CD14-positive monocyte (primary cell): ENCODE results near the gene FRS3. TPM values are rescaled to one million over a fixed set of nuclear protein-coding genes. Genes with fewer than 3 reads are reported as not detected.

Experiments
- DNase-seq, 3 donors: peaks; one replicate each; pipeline ENCODE4 v3.0.0-alpha.2; 2011 to 2022
- H2AFZ ChIP-seq: 2 replicates; pipeline ENCODE4 v1.6.0; 2012; ENCODE audit warnings: mild to moderate bottlenecking, low read depth, low read length, inconsistent platforms; ENCODE audit not compliant: insufficient read depth, poor library complexity, severe bottlenecking
- H3K27ac ChIP-seq, 2 donors: 1 replicate in 1 of 2; 2 replicates in 1 of 2; pipeline ENCODE4 v1.5.1; 2012 to 2013; ENCODE audit warnings: low read length in 2 of 2, control low read depth in 1 of 2, inconsistent platforms in 1 of 2, low read depth in 1 of 2, mild to moderate bottlenecking in 1 of 2
- H3K27me3 ChIP-seq, 2 donors: one replicate each; pipeline versions ENCODE4 v1.6.0 to v1.6.1; 2011 to 2013; ENCODE audit warnings: low read length in 2 of 2; ENCODE audit not compliant: control insufficient read depth in 2 of 2, insufficient read depth in 2 of 2
- H3K36me3 ChIP-seq, 2 donors: replicated peaks in 1 of 2; 1 replicate in 1 of 2; 2 replicates in 1 of 2; pipeline versions ENCODE4 v1.5.1 to v1.6.1; 2012 to 2013; ENCODE audit warnings: low read length in 2 of 2, control low read depth in 1 of 2, inconsistent platforms in 1 of 2, mild to moderate bottlenecking in 1 of 2; ENCODE audit not compliant: insufficient read depth in 2 of 2, control insufficient read depth in 1 of 2
- H3K4me1 ChIP-seq, 2 donors: 1 replicate in 1 of 2; 2 replicates in 1 of 2; pipeline versions ENCODE4 v1.5.1 to v1.6.1; 2012 to 2013; ENCODE audit warnings: low read length in 2 of 2, control low read depth in 1 of 2, inconsistent platforms in 1 of 2, mild to moderate bottlenecking in 1 of 2, moderate library complexity in 1 of 2; ENCODE audit not compliant: insufficient read depth in 2 of 2, control insufficient read depth in 1 of 2
- H3K4me2 ChIP-seq: replicated peaks from 2 replicates; pipeline ENCODE3; 2012; ENCODE audit warnings: low read length, moderate library complexity, mild to moderate bottlenecking; ENCODE audit not compliant: poor library complexity, severe bottlenecking; ENCODE audit errors: extremely low read depth
- H3K4me3 ChIP-seq, 3 experiments: fragments of 200-600 bp in 1 of 3; sonication (generic) in 1 of 3; replicated peaks in 1 of 3; 1 replicate in 2 of 3; 2 replicates in 1 of 3; pipeline ENCODE4 v1.5.1; 2011 to 2013; ENCODE audit warnings: low read length in 3 of 3, mild to moderate bottlenecking in 3 of 3, control low read depth in 2 of 3, low read depth in 2 of 3, inconsistent platforms in 1 of 3, moderate library complexity in 1 of 3
- H3K79me2 ChIP-seq: 2 replicates; pipeline ENCODE4 v1.6.0; 2012; ENCODE audit warnings: mild to moderate bottlenecking, control low read depth, inconsistent platforms, low read length, moderate library complexity; ENCODE audit not compliant: insufficient read depth
- H3K9ac ChIP-seq: 2 replicates; pipeline ENCODE4 v1.6.0; 2017; ENCODE audit warnings: low read length, mild to moderate bottlenecking; ENCODE audit not compliant: insufficient read depth, poor library complexity, severe bottlenecking
- H3K9me3 ChIP-seq, 2 donors: replicated peaks in 1 of 2; 1 replicate in 1 of 2; 2 replicates in 1 of 2; pipeline versions ENCODE4 v1.5.1 to v1.6.1; 2012 to 2013; ENCODE audit warnings: low read length in 2 of 2, control low read depth in 1 of 2; ENCODE audit not compliant: control insufficient read depth in 1 of 2, insufficient read depth in 1 of 2
- H4K20me1 ChIP-seq: 2 replicates; pipeline ENCODE4 v1.6.0; 2012; ENCODE audit warnings: mild to moderate bottlenecking, low read length, control low read depth, moderate library complexity; ENCODE audit not compliant: insufficient read depth
- H3K27ac Mint-ChIP-seq, 7 donors: one replicate each; pipeline ENCODE4 v1.8.0; 2020; ENCODE audit warnings: mild to moderate bottlenecking in 7 of 7, mixed read lengths in 7 of 7, moderate library complexity in 6 of 7, inconsistent platforms in 2 of 7
- H3K27me3 Mint-ChIP-seq, 3 donors: one replicate each; pipeline ENCODE4 v1.8.0; 2021 to 2022; ENCODE audit warnings: low read depth in 3 of 3, mild to moderate bottlenecking in 3 of 3, mixed read lengths in 3 of 3, moderate library complexity in 3 of 3, inconsistent platforms in 1 of 3
- H3K36me3 Mint-ChIP-seq, 2 donors: one replicate each; pipeline ENCODE4 v1.8.0; 2020; ENCODE audit warnings: mixed read lengths in 2 of 2, inconsistent platforms in 1 of 2, mild to moderate bottlenecking in 1 of 2
- H3K4me1 Mint-ChIP-seq: one replicate; pipeline ENCODE4 v1.8.0; 2020; ENCODE audit warnings: mild to moderate bottlenecking, mixed read lengths
- H3K4me3 Mint-ChIP-seq, 2 donors: one replicate each; pipeline ENCODE4 v1.8.0; 2020; ENCODE audit warnings: mild to moderate bottlenecking in 2 of 2, mixed read lengths in 2 of 2, moderate library complexity in 1 of 2
- H3K9me3 Mint-ChIP-seq, 7 donors: one replicate each; pipeline ENCODE4 v1.8.0; 2020 to 2022; ENCODE audit warnings: mixed read lengths in 7 of 7, mild to moderate bottlenecking in 6 of 7, moderate library complexity in 6 of 7, inconsistent platforms in 2 of 7
- CTCF ChIP-seq: fragments of 200-600 bp; IDR thresholded peaks from one replicate; pipeline ENCODE4 v1.8.0; 2022; ENCODE audit warnings: antibody characterized with exemption, mild to moderate bottlenecking
- WGBS: methylation state at CpG from one replicate; pipeline ENCODE4 v1.1.5; 2013; ENCODE audit warnings: missing lambda C conversion rate; ENCODE audit not compliant: insufficient coverage; 5-methylcytosine and 5-hydroxymethylcytosine counted together
- intact Hi-C, 2 donors: fragments of 100-400 bp; cut with micrococcal nuclease; formaldehyde crosslinking; loops; one replicate each; pipeline versions ENCODE4 v1.15.0 to v1.15.1; 2023
- polyA plus RNA-seq, 3 donors: library from polyadenylated mRNA; depleted of rRNA in 1 of 3; unstranded in 2 of 3; stranded (reverse) in 1 of 3; fragments of 300-500 nt in 2 of 3; fragments of >200 nt in 1 of 3; fragmentation: Illumina TruSeq in 2 of 3; gene quantifications; 1 replicate in 2 of 3; 2 replicates in 1 of 3; pipeline ENCODE4 v1.2.3, GENCODE V29; 2012 to 2021

The FRS3 gene
- polyA plus RNA-seq, 3 donors, result 1.3 to 7.0 (median 2.6) TPM

DNA sequence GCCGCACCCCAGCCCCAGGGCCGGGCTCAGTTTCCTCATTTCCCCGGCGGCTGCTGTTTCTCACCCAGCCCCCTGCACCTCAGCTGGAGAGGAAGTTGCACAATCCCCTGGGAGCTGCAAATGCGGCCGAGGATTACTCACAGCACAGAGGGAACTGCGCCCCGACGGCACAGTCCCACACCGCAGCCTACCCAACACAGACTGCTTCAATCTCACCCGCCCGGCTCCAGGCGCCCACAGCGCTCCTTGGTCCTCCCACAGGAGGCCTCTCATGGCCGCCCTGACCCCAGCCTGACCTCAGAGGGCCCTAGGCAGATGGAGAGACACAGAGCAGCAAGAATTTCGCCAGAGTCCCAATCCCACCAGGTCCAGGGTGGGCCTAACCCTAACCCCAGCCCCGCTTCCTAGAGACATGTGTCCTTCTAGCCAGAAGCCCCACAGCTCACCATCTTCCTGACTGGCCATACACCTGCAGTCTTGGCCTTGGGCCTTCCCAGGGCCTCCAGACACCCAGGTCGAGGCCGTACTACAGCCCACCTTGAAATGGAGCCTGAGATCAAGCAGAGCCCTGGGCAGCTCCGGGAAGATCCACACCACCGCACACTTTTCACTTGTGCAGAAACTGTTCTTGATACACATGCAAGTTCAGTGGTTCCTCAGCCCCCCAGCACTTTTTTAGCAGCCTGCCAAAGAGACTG is 56.0 kb downstream of the FRS3 start:
- H3K79me2 ChIP-seq, result peaks cover 97% of the 10 kb centered on the region
- peaks cover 90 to 98% of the 10 kb centered on the region in 2 donors for H3K4me1 ChIP-seq
- H3K27ac ChIP-seq, result peak overlapping the region; percentile 81 to 88

More for the DNA sequence above, 56.0 kb downstream of the FRS3 start:
- WGBS, result 15% methylated on average over 20 of the region's 21 CpGs
- H3K27me3 ChIP-seq, result no peaks in the 10 kb centered on the region
- Mint-ChIP-seq H3K27ac (peak overlapping the region; percentile 97 to 99 (median 98)), H3K36me3 (peaks cover 17 to 32% of the 10 kb centered on the region in 2 donors), H3K4me3 (peak overlapping the region; percentile 81 to 93), H3K4me1 (peaks cover 92% of the 10 kb centered on the region), H3K27me3 (peaks cover 0 to 1% (median 0%) of the 10 kb centered on the region in 3 donors), H3K9me3 (no peaks in the 10 kb centered on the region)
- TF ChIP-seq CTCF, result no peak
- no peaks in the 10 kb centered on the region for H3K9me3 ChIP-seq
- intact Hi-C loops, result loop anchor here (1.0 to 10.0 kb wide), 4 partner anchors 17 to 1064 kb away; partner anchors contain the start of gene USP49 (in 1 of the 2)
- peaks cover 0 to 8% of the 10 kb centered on the region in 2 donors for H3K36me3 ChIP-seq
- peak overlapping the region; percentile 60 for H3K9ac ChIP-seq
- DNase-seq, result peak; percentile 96 to 98 (median 98)
- peak overlapping the region; percentile 86 for H3K4me2 ChIP-seq
- H2AFZ ChIP-seq, result no peak overlapping the region
- H3K4me3 ChIP-seq, result peak overlapping the region; percentile 43 to 79 (median 49)
- H4K20me1 ChIP-seq, result peaks cover 94% of the 10 kb centered on the region
